GM23248 (cell line): Measurements from ENCODE around the gene GALNS. TPM values are rescaled to one million over a fixed set of nuclear protein-coding genes. Genes with fewer than 3 reads are reported as not detected.
"Not testable (repeated sequence)": the region's sequence is repeated elsewhere in the genome, so short reads cannot be mapped to it uniquely, and the experiment has no call there.

Experiments
- DNase-seq: peaks from one replicate; pipeline ENCODE4 v3.0.0-alpha.2; 2015
- H2AFZ ChIP-seq: fragments of 200-600 bp; sonication (generic); 2 replicates; pipeline ENCODE4 v1.6.1; 2016; ENCODE audit warnings: antibody characterized with exemption
- H3F3A ChIP-seq: fragments of 200-600 bp; sonication (generic); 2 replicates; pipeline ENCODE4 v1.6.1; 2016; ENCODE audit warnings: mild to moderate bottlenecking, antibody characterized with exemption, mixed run types; ENCODE audit not compliant: insufficient read depth
- H3K27ac ChIP-seq: fragments of 200-600 bp; sonication (generic); 2 replicates; pipeline ENCODE4 v1.5.1; 2016; ENCODE audit warnings: mild to moderate bottlenecking
- H3K27me3 ChIP-seq: fragments of 200-600 bp; sonication (generic); replicated peaks from 2 replicates; pipeline ENCODE4 v1.6.1; 2016; ENCODE audit warnings: mild to moderate bottlenecking; ENCODE audit not compliant: insufficient read depth
- H3K36me3 ChIP-seq: fragments of 200-600 bp; sonication (generic); 2 replicates; pipeline ENCODE4 v1.6.1; 2016; ENCODE audit warnings: low read depth, mild to moderate bottlenecking
- H3K4me1 ChIP-seq: fragments of 200-600 bp; sonication (generic); 2 replicates; pipeline ENCODE4 v1.6.1; 2016; ENCODE audit warnings: mild to moderate bottlenecking; ENCODE audit not compliant: insufficient read depth
- H3K4me2 ChIP-seq: fragments of 200-600 bp; sonication (generic); one replicate; pipeline ENCODE4 v1.6.1; 2016; ENCODE audit warnings: mild to moderate bottlenecking; ENCODE audit not compliant: unreplicated experiment
- H3K4me3 ChIP-seq: fragments of 200-600 bp; sonication (generic); 2 replicates; pipeline ENCODE4 v1.5.1; 2016; ENCODE audit warnings: mild to moderate bottlenecking
- H3K79me2 ChIP-seq: fragments of 200-600 bp; sonication (generic); 2 replicates; pipeline ENCODE4 v1.6.1; 2016; ENCODE audit warnings: mild to moderate bottlenecking; ENCODE audit not compliant: insufficient read depth
- H3K9ac ChIP-seq: fragments of 200-600 bp; sonication (generic); 2 replicates; pipeline ENCODE4 v1.6.1; 2016; ENCODE audit warnings: mild to moderate bottlenecking
- H3K9me2 ChIP-seq: fragments of 200-600 bp; sonication (generic); 2 replicates; pipeline ENCODE4 v1.6.1; 2016; ENCODE audit warnings: mixed run types, mild to moderate bottlenecking, moderate library complexity; ENCODE audit not compliant: insufficient read depth
- H3K9me3 ChIP-seq: fragments of 200-600 bp; sonication (generic); one replicate; pipeline ENCODE4 v1.6.1; 2017; ENCODE audit warnings: low read depth
- H4K20me1 ChIP-seq: fragments of 200-600 bp; sonication (generic); 2 replicates; pipeline ENCODE4 v1.6.0; 2016; ENCODE audit not compliant: insufficient read depth
- EZH2 ChIP-seq: fragments of 200-600 bp; sonication (generic); IDR thresholded peaks from 2 replicates; pipeline ENCODE4 v1.6.1; 2018; ENCODE audit warnings: antibody characterized with exemption, mild to moderate bottlenecking; ENCODE audit not compliant: insufficient read depth, poor library complexity, severe bottlenecking
- EZH2phosphoT487 ChIP-seq: fragments of 200-600 bp; sonication (generic); IDR thresholded peaks from 2 replicates; pipeline ENCODE4 v1.6.1; 2018; ENCODE audit warnings: antibody characterized with exemption, moderate library complexity, mild to moderate bottlenecking, low read depth; ENCODE audit not compliant: insufficient read depth
- WGBS, 2 experiments: methylation state at CpG; one replicate each; pipeline ENCODE4 v1.1.6; 2015 to 2017; ENCODE audit warnings: low lambda C conversion rate in 2 of 2, low coverage in 1 of 2; ENCODE audit errors: missing lambda C conversion rate in 2 of 2; 5-methylcytosine and 5-hydroxymethylcytosine counted together
- in situ Hi-C: fragments of 300-500 bp; cut with MboI; formaldehyde crosslinking; loops from 2 replicates; pipeline ENCODE4 v1.15.0; 2020
- polyA plus RNA-seq: library from polyadenylated mRNA; unstranded; fragments of >200 nt; fragmentation: Nextera tagmentation; extraction: Ambion mirVana; gene quantifications from 2 replicates; pipeline ENCODE4 v1.2.1, GENCODE V29; 2016
- total RNA-seq: library from RNA; depleted of rRNA; stranded (reverse); fragments of >200 nt; shearing (Covaris generic); gene quantifications from 2 replicates; pipeline ENCODE4 v1.2.3, GENCODE V29; 2014

The GALNS gene
- total and polyA plus RNA-seq, 2 experiments from 2014 or later: 24.0 to 39.0 TPM

DNA sequence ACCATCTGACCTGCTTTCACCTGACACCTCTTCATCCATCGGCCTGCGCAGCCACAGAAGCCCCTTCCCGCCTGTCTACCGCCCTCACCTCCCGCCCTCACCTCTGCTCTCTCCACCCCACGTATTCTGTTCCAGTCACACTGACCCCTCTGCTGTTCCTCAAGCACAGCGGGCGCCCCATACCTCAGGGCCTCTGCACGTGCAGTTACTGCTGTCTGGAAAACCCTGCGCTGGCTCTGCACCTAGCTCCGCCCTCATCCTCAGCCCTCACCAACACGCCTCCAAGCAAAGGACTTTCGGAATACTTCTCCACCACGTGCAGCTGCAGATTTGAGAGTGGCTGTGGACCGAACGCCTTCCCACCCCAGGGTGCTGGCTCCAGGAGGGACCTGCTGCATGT, 34.3 kb upstream of the GALNS start:
- H3K4me1 ChIP-seq: no peaks in the 10 kb centered on the region
- no peaks in the 10 kb centered on the region for H3K36me3 ChIP-seq
- no peak for DNase-seq
- no peaks in the 10 kb centered on the region for H3K79me2 ChIP-seq
- in situ Hi-C loops: no loop called here
- H3K27me3 ChIP-seq: no peaks in the 10 kb centered on the region
- H3K9ac ChIP-seq: no peak overlapping the region
- no peaks in the 10 kb centered on the region for H3F3A ChIP-seq
- no peaks in the 10 kb centered on the region for H4K20me1 ChIP-seq
- H2AFZ ChIP-seq: no peak overlapping the region
- 77 to 82% methylated on average over 14 to 16 of the region's 16 CpGs for WGBS, 2 experiments
- no peak overlapping the region for H3K4me2 ChIP-seq
- H3K9me3 ChIP-seq: no peaks in the 10 kb centered on the region
- TF ChIP-seq EZH2 (no peak), EZH2phosphoT487 (no peak)
- H3K9me2 ChIP-seq: no peaks in the 10 kb centered on the region
- no peak overlapping the region for H3K4me3 ChIP-seq
- no peak overlapping the region for H3K27ac ChIP-seq

- H3K36me3 ChIP-seq, in situ Hi-C loops, H3F3A ChIP-seq, H3K4me1 ChIP-seq, H4K20me1 ChIP-seq, H3K4me3 ChIP-seq, H3K27me3 ChIP-seq, H3K9me3 ChIP-seq, H2AFZ ChIP-seq, H3K9me2 ChIP-seq, H3K79me2 ChIP-seq, H3K4me2 ChIP-seq, DNase-seq, H3K27ac ChIP-seq, H3K9ac ChIP-seq: not testable (repeated sequence)
- WGBS, 2 experiments: 93 to 96% methylated on average over 10 to 48 of the region's 48 CpGs
Measured at GRCh38 chr16:88889702-88890352, 33.1 kb upstream of the GALNS start.

GRCh38 chr16:88888461-88889387, 32.0 kb upstream of the GALNS start:
- Histone ChIP-seq H3K4me2 (no peak overlapping the region), H3K4me1 (no peaks in the 10 kb centered on the region), H3K9me2 (no peaks in the 10 kb centered on the region), H4K20me1 (no peaks in the 10 kb centered on the region), H3K27ac (no peak overlapping the region), H3K9me3 (no peaks in the 10 kb centered on the region), H3K4me3 (no peak overlapping the region), H3K79me2 (no peaks in the 10 kb centered on the region), H3K27me3 (no peaks in the 10 kb centered on the region), H3F3A (no peaks in the 10 kb centered on the region), H3K9ac (no peak overlapping the region), H2AFZ (no peak overlapping the region), H3K36me3 (no peaks in the 10 kb centered on the region)
- 14 to 18% methylated on average over 16 to 30 of the region's 30 CpGs for WGBS, 2 experiments
- in situ Hi-C loops: no loop called here
- DNase-seq: peak; percentile 19
- TF ChIP-seq EZH2phosphoT487 (no peak), EZH2 (no peak)

- Histone ChIP-seq H3K79me2 (no peaks in the 10 kb centered on the region), H2AFZ (no peak overlapping the region), H3F3A (no peaks in the 10 kb centered on the region), H3K9ac (no peak overlapping the region), H3K4me2 (no peak overlapping the region), H4K20me1 (no peaks in the 10 kb centered on the region), H3K4me1 (no peaks in the 10 kb centered on the region), H3K9me2 (no peaks in the 10 kb centered on the region), H3K36me3 (no peaks in the 10 kb centered on the region), H3K9me3 (no peaks in the 10 kb centered on the region), H3K4me3 (no peak overlapping the region), H3K27ac (no peak overlapping the region), H3K27me3 (no peaks in the 10 kb centered on the region)
- TF ChIP-seq EZH2 (no peak), EZH2phosphoT487 (no peak)
- no peak for DNase-seq
- WGBS, 2 experiments: 63% methylated on average over 14 of the region's 14 CpGs
- in situ Hi-C loops: no loop called here
Measured at GRCh38 chr16:88888057-88888456, 31.3 kb upstream of the GALNS start.
